Kidney (tissue), 14 donors: Measurements from ENCODE around the gene NEU3. TPM values are rescaled to one million over a fixed set of nuclear protein-coding genes. Genes with fewer than 3 reads are reported as not detected.
A peak's percentile ranks its signal among the peaks of the same experiment; 100 is the strongest.

Source experiments
- DNase-seq, 5 donors: peaks; one replicate each; pipeline ENCODE4 v3.0.0-alpha.2; 2013 to 2020
- FAIRE-seq: peaks from 2 replicates; lab custom pipeline; 2012; peaks lifted over from hg19 to GRCh38; lab: Jason Lieb, UNC
- H3K27ac ChIP-seq, 2 donors: one replicate each; pipeline ENCODE4 v1.7.0; 2013; ENCODE audit warnings: low read depth in 2 of 2, low read length in 2 of 2, inconsistent platforms in 1 of 2
- H3K27me3 ChIP-seq: one replicate; pipeline ENCODE4 v1.7.1; 2013; ENCODE audit warnings: low read length, inconsistent platforms; ENCODE audit not compliant: control insufficient read depth, insufficient read depth
- H3K36me3 ChIP-seq, 3 donors: one replicate each; pipeline versions ENCODE4 v1.7.0 to v1.7.1; 2013; ENCODE audit warnings: low read length in 3 of 3, control low read depth in 1 of 3, inconsistent platforms in 1 of 3; ENCODE audit not compliant: insufficient read depth in 3 of 3, control insufficient read depth in 2 of 3
- H3K4me1 ChIP-seq, 3 donors: one replicate each; pipeline versions ENCODE4 v1.7.0 to v1.7.1; 2013; ENCODE audit warnings: low read length in 3 of 3, inconsistent platforms in 1 of 3, low read depth in 1 of 3; ENCODE audit not compliant: control insufficient read depth in 2 of 3, insufficient read depth in 2 of 3
- H3K4me3 ChIP-seq, 3 donors: one replicate each; pipeline versions ENCODE4 v1.7.0 to v1.8.1; 2013; ENCODE audit warnings: low read length in 3 of 3, control low read depth in 1 of 3, inconsistent platforms in 1 of 3
- H3K9ac ChIP-seq, 3 donors: one replicate each; pipeline versions ENCODE4 v1.7.0 to v1.7.1; 2013; ENCODE audit warnings: low read length in 3 of 3, control low read depth in 1 of 3, inconsistent platforms in 1 of 3
- H3K9me3 ChIP-seq, 3 donors: one replicate each; pipeline versions ENCODE4 v1.7.0 to v1.7.1; 2013; ENCODE audit warnings: low read length in 3 of 3, control low read depth in 1 of 3, inconsistent platforms in 1 of 3; ENCODE audit not compliant: control insufficient read depth in 2 of 3, insufficient read depth in 1 of 3
- intact Hi-C: fragments of 100-400 bp; cut with DNase I; formaldehyde crosslinking; loops from one replicate; pipeline ENCODE4 v1.11.1; 2022
- polyA plus RNA-seq: library from polyadenylated mRNA; stranded (reverse); fragments of 350-450 nt; fragmentation: Illumina TruSeq; extraction: RNeasy Lipid Tissue Mini Kit (QIAGEN cat#74804); gene quantifications from one replicate; pipeline ENCODE4 v1.2.3, GENCODE V29; 2014; ENCODE audit warnings: low read depth, low replicate concordance; ENCODE audit not compliant: insufficient read depth
- total RNA-seq: library from RNA; stranded (reverse); fragmentation: NEBNext Ultra II Directional; extraction: Animal tissue kit (Norgen Biotek cat#: 25700); gene quantifications from one replicate; pipeline ENCODE4 v1.2.1, GENCODE V29; 2021
- TF ChIP-seq, protein P1 (sequence below): IDR thresholded peaks from 3 replicates; pipeline ENCODE4 v1.5.1; 2012; ENCODE audit warnings: mild to moderate bottlenecking, moderate library complexity, borderline replicate concordance; ENCODE audit not compliant: insufficient read depth; ENCODE audit errors: extremely low read depth
- donor health status: control.
- donor health status: control.
- donor health status: control.
- donor health status: control.
- donor health status: control.
- donor health status: DM: yes; HTN: yes; CAD: no.
- donor health status: Normal renal cell carcinoma (clear cell type).

NEU3 gene
- total and polyA plus RNA-seq, 2 donors from 2014 or later = 2.8 to 13.2 TPM

DNA sequence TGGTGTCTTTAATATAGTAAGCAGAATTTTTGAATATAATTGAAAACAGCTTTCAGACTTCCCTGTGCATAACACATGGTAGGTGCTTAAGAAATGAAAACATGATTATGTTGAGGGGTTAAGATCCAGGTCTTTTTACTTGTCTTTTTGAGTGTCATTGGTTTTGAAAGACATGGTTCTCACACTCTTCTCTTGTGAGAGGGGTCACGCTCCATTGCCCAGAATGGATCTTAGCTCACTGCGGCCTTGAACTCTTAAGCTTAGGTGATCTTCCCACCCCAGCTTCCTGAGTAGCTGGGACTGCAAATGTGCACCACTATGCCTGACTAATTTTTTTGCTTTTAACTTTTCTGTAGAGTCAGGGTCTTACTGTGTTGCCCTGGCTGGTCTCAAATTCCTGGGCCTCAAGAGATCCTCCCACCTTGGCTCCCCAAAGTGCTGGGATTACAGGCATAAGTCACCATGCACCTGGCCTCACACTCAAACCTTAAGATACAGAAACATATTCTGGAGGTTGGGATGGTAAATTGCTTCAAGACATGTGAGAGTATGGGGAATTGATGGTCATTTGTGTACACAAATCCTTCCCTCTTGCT, 38.3 kb upstream of the NEU3 start:
- Histone ChIP-seq H3K27ac (no peak overlapping the region), H3K9me3 (no peaks in the 10 kb centered on the region), H3K36me3 (peaks cover 0 to 2% (median 0%) of the 10 kb centered on the region in 3 donors), H3K9ac (peak overlapping the region; percentile 86 to 98 (median 94)), H3K27me3 (no peaks in the 10 kb centered on the region), H3K4me3 (peak overlapping the region in 2 of 3 donors; percentile 91 to 98), H3K4me1 (peaks cover 0 to 12% (median 7%) of the 10 kb centered on the region in 3 donors)
- TF ChIP-seq, protein P1, sequence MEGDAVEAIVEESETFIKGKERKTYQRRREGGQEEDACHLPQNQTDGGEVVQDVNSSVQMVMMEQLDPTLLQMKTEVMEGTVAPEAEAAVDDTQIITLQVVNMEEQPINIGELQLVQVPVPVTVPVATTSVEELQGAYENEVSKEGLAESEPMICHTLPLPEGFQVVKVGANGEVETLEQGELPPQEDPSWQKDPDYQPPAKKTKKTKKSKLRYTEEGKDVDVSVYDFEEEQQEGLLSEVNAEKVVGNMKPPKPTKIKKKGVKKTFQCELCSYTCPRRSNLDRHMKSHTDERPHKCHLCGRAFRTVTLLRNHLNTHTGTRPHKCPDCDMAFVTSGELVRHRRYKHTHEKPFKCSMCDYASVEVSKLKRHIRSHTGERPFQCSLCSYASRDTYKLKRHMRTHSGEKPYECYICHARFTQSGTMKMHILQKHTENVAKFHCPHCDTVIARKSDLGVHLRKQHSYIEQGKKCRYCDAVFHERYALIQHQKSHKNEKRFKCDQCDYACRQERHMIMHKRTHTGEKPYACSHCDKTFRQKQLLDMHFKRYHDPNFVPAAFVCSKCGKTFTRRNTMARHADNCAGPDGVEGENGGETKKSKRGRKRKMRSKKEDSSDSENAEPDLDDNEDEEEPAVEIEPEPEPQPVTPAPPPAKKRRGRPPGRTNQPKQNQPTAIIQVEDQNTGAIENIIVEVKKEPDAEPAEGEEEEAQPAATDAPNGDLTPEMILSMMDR = no peak
- no peak for FAIRE-seq
- DNase-seq = peak in 2 of 5 donors; percentile 26 to 50
- intact Hi-C loops = no loop called here

DNA sequence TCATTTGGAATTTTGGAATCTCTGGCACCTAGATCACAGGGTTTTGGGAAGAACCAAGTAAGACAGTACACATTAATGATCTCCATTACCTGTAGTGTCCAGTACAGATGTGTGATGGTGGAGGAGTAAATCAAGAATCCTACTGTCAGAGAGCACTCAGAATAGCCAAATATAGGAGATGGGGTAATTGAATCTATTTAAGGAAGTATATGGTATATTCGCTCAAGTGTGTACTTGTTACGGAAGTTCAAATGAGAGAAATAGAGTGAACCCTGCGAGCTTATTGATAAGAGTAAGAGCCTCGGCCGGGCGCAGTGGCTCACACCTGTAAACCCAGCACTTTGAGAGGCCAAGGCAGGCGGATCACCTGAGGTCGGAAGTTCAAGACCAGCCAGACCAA, 37.5 kb upstream of the NEU3 start:
- TF ChIP-seq, protein P1 = no peak
- Histone ChIP-seq H3K27me3 (no peaks in the 10 kb centered on the region), H3K9ac (no peak overlapping the region), H3K36me3 (peaks cover 0 to 2% (median 0%) of the 10 kb centered on the region in 3 donors), H3K4me1 (peaks cover 0 to 12% (median 7%) of the 10 kb centered on the region in 3 donors), H3K4me3 (no peak overlapping the region), H3K9me3 (no peaks in the 10 kb centered on the region), H3K27ac (no peak overlapping the region)
- DNase-seq (no peak), FAIRE-seq (no peak)
- intact Hi-C loops = no loop called here

DNA sequence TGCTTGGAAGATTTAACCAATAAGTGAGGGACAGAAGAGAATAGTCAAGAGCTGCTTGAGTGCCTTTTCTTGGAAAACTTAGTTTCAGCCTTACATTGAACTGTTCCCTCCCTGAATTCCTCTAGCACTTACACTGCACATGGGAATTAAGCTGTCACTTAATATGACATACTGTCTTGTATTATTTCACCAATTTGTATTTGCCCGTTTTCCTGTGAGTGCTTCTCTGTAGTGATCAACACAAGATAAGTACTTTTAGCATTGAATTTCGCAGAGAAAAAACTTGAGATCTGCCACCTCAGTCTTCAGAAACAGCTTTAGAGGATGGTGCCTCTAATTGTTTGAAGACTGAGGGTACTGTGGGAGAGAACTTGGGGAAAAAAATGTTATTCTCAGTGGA, 36.0 kb upstream of the NEU3 start:
- Histone ChIP-seq H3K9ac (no peak overlapping the region), H3K27ac (no peak overlapping the region), H3K27me3 (no peaks in the 10 kb centered on the region), H3K4me1 (peaks cover 0 to 12% (median 7%) of the 10 kb centered on the region in 3 donors), H3K36me3 (peaks cover 0 to 2% (median 0%) of the 10 kb centered on the region in 3 donors), H3K4me3 (no peak overlapping the region), H3K9me3 (no peaks in the 10 kb centered on the region)
- no peak for DNase-seq
- TF ChIP-seq, protein P1 = no peak
- intact Hi-C loops = no loop called here
- FAIRE-seq = no peak
